ENCODE measurements around the gene GREB1.

GREB1 gene

GRCh38 chr2:11688222-11689069, 154.6 kb downstream of the GREB1 start:
- DNase-seq = peak; percentile 60

GRCh38 chr2:11691076-11691660, 157.3 kb downstream of the GREB1 start:
- no peak for DNase-seq

Measured in NCI-H2107 (cell line).